ENCODE measurements around the gene ZNF668. TPM values are rescaled to one million over a fixed set of nuclear protein-coding genes. Genes with fewer than 3 reads are reported as not detected.

ZNF668 gene
- total RNA-seq, 2 experiments from 2014 or later = 4.5 to 6.0 TPM

- peaks cover 66% of the 10 kb centered on the region for H3K36me3 ChIP-seq (ENCODE audit: insufficient read depth, low read length)
- peaks cover 66% of the 10 kb centered on the region for H3K36me3 Mint-ChIP-seq (ENCODE audit: low read depth)
- POLR2A ChIA-PET = no interaction called here
Observed at GRCh38 chr16:31081428-31082351, 7.7 kb upstream of the ZNF668 start.

GRCh38 chr16:31080756-31081419 lies 6.8 kb upstream of the ZNF668 start:
- Histone ChIP-seq H3K27ac (ENCODE audit: low read depth in 1 of 2, low read length in 2 of 2) (no peak overlapping the region), H3K9me3 (ENCODE audit: control insufficient read depth in 1 of 2, insufficient read depth in 1 of 2, low read length in 2 of 2) (no peaks in the 10 kb centered on the region), H3K36me3 (ENCODE audit: insufficient read depth, low read length) (peaks cover 68% of the 10 kb centered on the region), H3K4me1 (ENCODE audit: insufficient read depth, low read length) (peaks cover 20% of the 10 kb centered on the region), H3K27me3 (ENCODE audit: control insufficient read depth in 1 of 2, insufficient read depth in 2 of 2, low read length in 2 of 2) (no peaks in the 10 kb centered on the region), H3K4me3 (ENCODE audit: low read length) (no peak overlapping the region)
- POLR2A ChIA-PET = no interaction called here
- intact Hi-C loops (cut with DNase I, micrococcal nuclease) = no loop called here
- DNase-seq (no peak), ATAC-seq (ENCODE audit: poor library complexity) (no peak)
- Mint-ChIP-seq H3K27me3 (no peaks in the 10 kb centered on the region), H3K4me3 (no peak overlapping the region), H3K36me3 (ENCODE audit: low read depth) (peaks cover 68% of the 10 kb centered on the region), H3K27ac (no peak overlapping the region), H3K9me3 (no peaks in the 10 kb centered on the region), H3K4me1 (ENCODE audit: low read depth) (peaks cover 13% of the 10 kb centered on the region)
- TF ChIP-seq, protein P1, sequence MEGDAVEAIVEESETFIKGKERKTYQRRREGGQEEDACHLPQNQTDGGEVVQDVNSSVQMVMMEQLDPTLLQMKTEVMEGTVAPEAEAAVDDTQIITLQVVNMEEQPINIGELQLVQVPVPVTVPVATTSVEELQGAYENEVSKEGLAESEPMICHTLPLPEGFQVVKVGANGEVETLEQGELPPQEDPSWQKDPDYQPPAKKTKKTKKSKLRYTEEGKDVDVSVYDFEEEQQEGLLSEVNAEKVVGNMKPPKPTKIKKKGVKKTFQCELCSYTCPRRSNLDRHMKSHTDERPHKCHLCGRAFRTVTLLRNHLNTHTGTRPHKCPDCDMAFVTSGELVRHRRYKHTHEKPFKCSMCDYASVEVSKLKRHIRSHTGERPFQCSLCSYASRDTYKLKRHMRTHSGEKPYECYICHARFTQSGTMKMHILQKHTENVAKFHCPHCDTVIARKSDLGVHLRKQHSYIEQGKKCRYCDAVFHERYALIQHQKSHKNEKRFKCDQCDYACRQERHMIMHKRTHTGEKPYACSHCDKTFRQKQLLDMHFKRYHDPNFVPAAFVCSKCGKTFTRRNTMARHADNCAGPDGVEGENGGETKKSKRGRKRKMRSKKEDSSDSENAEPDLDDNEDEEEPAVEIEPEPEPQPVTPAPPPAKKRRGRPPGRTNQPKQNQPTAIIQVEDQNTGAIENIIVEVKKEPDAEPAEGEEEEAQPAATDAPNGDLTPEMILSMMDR (IDR thresholded peaks at IDR 0.05) = no peak
- CTCF ChIA-PET = no interaction called here

More at GRCh38 chr16:31081428-31082351, 7.7 kb upstream of the ZNF668 start:
- Histone ChIP-seq H3K4me1 (ENCODE audit: insufficient read depth, low read length) (peaks cover 15% of the 10 kb centered on the region), H3K9me3 (ENCODE audit: control insufficient read depth in 1 of 2, insufficient read depth in 1 of 2, low read length in 2 of 2) (no peaks in the 10 kb centered on the region), H3K27ac (ENCODE audit: low read depth in 1 of 2, low read length in 2 of 2) (no peak overlapping the region), H3K4me3 (ENCODE audit: low read length) (no peak overlapping the region), H3K27me3 (ENCODE audit: control insufficient read depth in 1 of 2, insufficient read depth in 2 of 2, low read length in 2 of 2) (no peaks in the 10 kb centered on the region)
- no peak overlapping the region for H3K4me3 Mint-ChIP-seq
- TF ChIP-seq, protein P1 (IDR thresholded peaks at IDR 0.05) = no peak
- DNase-seq = no peak
- no peaks in the 10 kb centered on the region for H3K27me3 Mint-ChIP-seq
- peak overlapping the region; percentile 34 for H3K27ac Mint-ChIP-seq
- H3K4me1 Mint-ChIP-seq (ENCODE audit: low read depth) = peaks cover 8% of the 10 kb centered on the region
- intact Hi-C loops (cut with DNase I, micrococcal nuclease) = no loop called here
- H3K9me3 Mint-ChIP-seq = no peaks in the 10 kb centered on the region
- CTCF ChIA-PET = no interaction called here
- ATAC-seq (ENCODE audit: poor library complexity) = no peak

DNA sequence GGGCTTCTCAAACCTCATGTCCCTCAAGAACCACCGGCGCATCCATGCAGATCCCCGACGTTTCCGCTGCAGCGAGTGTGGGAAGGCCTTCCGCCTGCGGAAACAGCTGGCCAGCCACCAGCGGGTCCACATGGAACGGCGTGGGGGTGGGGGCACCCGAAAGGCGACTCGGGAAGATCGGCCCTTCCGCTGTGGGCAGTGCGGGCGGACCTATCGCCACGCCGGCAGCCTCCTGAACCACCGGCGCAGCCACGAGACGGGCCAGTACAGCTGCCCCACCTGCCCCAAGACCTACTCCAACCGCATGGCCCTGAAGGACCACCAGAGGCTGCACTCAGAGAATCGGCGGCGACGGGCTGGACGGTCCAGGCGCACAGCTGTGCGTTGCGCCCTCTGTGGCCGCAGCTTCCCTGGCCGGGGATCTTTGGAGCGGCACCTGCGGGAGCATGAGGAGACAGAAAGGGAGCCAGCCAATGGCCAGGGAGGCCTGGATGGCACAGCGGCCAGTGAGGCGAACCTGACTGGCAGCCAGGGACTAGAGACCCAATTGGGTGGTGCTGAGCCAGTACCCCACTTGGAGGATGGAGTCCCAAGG lies 6.1 kb upstream of the ZNF668 start:
- peaks cover 27% of the 10 kb centered on the region for H3K4me1 ChIP-seq (ENCODE audit: insufficient read depth, low read length)
- TF ChIP-seq, protein P1 (IDR thresholded peaks at IDR 0.05) = no peak
- H3K9me3 ChIP-seq (ENCODE audit: control insufficient read depth in 1 of 2, insufficient read depth in 1 of 2, low read length in 2 of 2) = no peaks in the 10 kb centered on the region
- DNase-seq (no peak), ATAC-seq (ENCODE audit: poor library complexity) (no peak)
- Mint-ChIP-seq H3K27me3 (no peaks in the 10 kb centered on the region), H3K4me3 (no peak overlapping the region), H3K4me1 (ENCODE audit: low read depth) (peaks cover 13% of the 10 kb centered on the region), H3K36me3 (ENCODE audit: low read depth) (peaks cover 63% of the 10 kb centered on the region), H3K27ac (no peak overlapping the region), H3K9me3 (no peaks in the 10 kb centered on the region)
- peaks cover 68% of the 10 kb centered on the region for H3K36me3 ChIP-seq (ENCODE audit: insufficient read depth, low read length)
- CTCF ChIA-PET = no interaction called here
- intact Hi-C loops (cut with DNase I, micrococcal nuclease) = no loop called here
- H3K27ac ChIP-seq (ENCODE audit: low read depth in 1 of 2, low read length in 2 of 2) = no peak overlapping the region
- H3K4me3 ChIP-seq (ENCODE audit: low read length) = no peak overlapping the region
- no peaks in the 10 kb centered on the region for H3K27me3 ChIP-seq (ENCODE audit: control insufficient read depth in 1 of 2, insufficient read depth in 2 of 2, low read length in 2 of 2)
- POLR2A ChIA-PET = no interaction called here
